ENCODE results near the gene ODAM.
"Not testable (repeated sequence)": the region's sequence is repeated elsewhere in the genome, so short reads cannot be mapped to it uniquely, and the experiment has no call there.

The ODAM gene, protein sequence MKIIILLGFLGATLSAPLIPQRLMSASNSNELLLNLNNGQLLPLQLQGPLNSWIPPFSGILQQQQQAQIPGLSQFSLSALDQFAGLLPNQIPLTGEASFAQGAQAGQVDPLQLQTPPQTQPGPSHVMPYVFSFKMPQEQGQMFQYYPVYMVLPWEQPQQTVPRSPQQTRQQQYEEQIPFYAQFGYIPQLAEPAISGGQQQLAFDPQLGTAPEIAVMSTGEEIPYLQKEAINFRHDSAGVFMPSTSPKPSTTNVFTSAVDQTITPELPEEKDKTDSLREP

DNA sequence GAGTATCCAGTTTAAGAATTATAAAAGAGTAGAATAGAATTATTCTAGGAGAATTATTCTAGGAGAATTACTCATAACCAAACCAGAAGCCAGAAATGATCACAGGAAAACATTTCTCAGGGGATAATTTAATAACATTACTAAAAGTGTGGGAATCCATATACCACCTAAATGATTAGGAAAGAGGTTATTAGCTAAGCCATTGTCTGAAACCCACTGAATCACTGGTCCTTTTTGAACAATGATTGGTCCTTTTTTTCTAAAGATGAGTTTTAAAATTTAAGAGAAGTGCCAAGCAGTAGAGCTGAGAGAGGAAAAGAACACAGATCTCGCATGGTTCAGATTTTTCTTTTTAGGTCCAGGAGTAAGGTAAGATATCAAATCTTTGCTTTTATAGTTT is at the start of gene ODAM:
ODAM (plus strand) TSS at position 301 of the 400 bp plus-strand sequence. CDS start 819 bp downstream, outside the sequence.
- DNase-seq (ENCODE audit: low read depth in 2 of 2) = no peak

DNA sequence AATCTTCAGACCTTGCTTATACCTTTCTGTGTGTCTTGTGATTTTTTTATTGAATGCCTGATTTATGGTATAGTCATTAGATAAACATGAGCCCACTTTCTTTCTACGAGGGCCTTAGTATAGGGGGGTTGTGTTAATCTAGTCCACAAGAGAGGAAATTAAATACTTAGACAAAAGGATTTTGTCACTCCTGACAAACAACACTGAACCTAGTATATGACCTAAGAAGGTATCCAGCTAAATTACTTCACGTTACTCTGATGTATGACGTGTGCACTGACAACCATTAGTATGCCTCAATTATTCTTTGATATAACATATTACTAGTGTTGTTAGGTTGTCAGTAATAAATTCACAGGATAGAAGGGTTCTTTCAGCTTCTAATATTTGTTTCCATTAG is 44.3 kb upstream of the ODAM start:
- no peak for DNase-seq (ENCODE audit: low read depth in 2 of 2)

DNA sequence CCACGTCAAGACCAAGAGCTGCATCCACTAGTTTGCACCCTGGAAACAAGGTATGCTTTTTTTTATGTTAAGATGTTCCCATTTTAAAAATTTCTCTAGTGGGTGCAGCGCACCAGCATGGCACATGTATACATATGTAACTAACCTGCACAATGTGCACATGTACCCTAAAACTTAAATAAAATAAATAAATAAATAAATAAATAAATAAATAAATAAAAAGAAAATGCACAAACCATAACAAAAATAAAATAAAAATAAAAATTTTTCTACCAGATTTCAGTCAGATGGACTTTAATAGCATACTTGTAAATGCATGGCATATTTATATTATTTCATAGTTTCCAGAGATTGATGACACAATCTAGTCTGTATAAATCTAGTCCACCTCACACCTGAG is 43.4 kb upstream of the ODAM start:
- no peak for DNase-seq (ENCODE audit: low read depth in 2 of 2)

DNA sequence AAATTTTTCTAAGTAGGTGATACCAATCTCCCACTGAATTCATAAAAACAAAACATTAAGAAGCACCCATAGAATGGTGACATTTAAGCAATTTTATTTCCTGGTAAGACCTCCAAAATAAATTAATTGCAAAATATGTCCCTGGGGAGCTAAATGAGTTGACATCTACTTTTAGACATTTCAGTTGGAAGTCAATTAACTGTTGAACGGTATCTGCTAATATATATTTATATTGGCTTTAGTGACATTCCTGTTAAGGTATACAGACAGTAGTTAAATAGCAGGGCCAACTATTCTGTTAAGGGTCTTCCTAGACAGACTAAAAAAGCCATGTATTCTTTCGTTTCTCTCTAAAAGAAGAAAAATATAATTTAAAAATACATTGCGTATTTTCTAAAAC is 41.6 kb upstream of the ODAM start, which contains the start of gene PRR27:
PRR27 (plus strand) TSS at position 301 of the 400 bp plus-strand sequence. CDS start 139 bp downstream, outside the sequence.
- DNase-seq (ENCODE audit: low read depth in 2 of 2) = no peak

DNA sequence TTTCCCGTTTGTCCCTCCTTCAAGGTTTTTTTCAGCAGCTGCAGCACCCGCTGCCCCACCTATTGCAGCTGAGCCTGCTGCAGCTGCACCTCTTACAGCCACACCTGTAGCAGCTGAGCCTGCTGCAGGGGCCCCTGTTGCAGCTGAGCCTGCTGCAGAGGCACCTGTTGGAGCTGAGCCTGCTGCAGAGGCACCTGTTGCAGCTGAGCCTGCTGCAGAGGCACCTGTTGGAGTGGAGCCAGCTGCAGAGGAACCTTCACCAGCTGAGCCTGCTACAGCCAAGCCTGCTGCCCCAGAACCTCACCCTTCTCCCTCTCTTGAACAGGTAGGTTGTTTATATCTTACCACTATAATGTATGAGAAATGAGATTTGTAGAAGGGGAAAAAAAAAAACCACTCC is 36.9 kb upstream of the ODAM start:
- DNase-seq (ENCODE audit: low read depth in 2 of 2) = no peak

DNA sequence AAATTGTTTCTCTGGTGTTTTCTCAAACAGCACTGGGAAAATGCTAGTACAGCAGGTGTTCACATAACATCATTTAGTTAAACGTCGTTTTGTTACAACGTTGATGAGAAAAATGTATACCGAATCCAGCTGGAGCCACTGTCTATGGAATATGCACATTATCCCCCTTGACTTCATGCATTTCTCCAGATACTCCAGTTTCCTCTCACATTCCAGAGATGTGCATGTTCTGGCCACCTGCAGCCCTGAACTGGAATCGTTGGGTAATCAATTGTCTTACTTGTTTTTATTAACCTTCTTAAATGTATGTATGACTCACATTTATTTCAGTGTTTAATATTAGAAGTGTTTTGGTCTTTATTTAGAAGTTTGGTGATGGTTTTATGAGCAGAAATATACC is 18.4 kb upstream of the ODAM start:
- no peak for DNase-seq (ENCODE audit: low read depth in 2 of 2)

DNA sequence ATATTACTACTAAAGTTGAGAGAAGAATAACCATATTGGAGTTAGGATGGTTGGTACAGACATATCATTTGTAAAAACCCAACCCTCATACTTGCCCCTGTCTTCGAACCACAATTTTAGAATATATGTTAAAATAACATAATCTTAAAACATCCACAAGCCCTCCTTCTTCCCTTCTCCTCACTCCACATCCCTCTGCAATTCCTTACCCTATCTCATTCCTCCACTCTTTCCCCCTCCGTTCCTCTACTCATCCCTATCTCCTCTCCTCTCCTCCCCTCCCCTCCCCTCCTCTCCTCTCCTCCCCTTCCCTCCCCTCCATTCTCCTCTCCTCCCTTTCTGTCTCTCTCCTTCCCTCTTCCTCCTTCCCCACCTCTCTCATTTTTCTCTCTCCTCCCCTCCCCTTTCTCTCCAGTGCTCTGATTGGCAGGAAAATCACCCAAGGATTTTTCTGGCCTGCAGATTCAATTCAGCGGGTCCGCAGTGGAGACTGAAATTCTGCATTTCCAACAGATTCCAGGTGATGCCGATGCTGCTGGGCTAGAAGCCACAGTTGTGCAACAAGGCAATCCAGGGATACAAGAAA is 17.4 kb upstream of the ODAM start:
- DNase-seq (ENCODE audit: low read depth in 2 of 2) = no peak

DNA sequence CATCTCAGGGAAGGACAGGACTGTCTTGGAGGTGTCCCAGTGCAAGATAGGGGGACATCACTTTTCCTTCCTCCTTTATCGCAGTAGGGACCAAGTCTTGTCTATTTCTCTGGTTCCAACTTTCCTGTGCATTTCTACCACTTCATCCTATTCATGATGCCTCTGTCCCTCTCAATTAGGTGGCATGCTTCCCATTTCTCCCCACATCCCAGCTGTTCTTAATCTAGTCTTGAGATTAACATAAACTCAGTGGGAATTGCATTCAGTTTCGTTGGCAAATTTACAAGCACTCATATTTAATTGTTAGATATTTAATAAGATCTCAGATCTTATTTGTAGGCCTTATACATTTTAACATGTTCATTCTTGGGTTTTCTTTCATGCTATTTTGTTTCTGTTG is 15.7 kb upstream of the ODAM start:
- no peak for DNase-seq (ENCODE audit: low read depth in 2 of 2)

DNA sequence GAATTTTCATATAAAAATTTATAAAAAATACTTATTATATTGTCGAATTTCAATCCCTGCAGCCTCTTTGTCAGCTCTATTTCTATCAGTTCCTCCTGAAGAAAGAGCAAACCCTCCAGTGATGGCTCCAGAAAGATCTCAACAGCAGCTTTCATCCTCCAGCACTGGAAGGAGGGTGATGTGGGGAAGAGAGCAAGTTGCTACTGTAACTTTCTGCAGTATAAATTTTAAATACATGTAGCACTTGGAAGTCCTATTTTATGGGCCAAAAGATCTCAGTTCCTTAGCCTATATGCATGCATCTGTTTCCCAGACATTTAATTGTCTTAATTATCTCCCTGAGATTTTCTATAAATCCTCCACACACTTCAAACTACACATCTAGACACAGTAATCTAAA is 13.7 kb upstream of the ODAM start:
- DNase-seq (ENCODE audit: low read depth in 2 of 2) = no peak

DNA sequence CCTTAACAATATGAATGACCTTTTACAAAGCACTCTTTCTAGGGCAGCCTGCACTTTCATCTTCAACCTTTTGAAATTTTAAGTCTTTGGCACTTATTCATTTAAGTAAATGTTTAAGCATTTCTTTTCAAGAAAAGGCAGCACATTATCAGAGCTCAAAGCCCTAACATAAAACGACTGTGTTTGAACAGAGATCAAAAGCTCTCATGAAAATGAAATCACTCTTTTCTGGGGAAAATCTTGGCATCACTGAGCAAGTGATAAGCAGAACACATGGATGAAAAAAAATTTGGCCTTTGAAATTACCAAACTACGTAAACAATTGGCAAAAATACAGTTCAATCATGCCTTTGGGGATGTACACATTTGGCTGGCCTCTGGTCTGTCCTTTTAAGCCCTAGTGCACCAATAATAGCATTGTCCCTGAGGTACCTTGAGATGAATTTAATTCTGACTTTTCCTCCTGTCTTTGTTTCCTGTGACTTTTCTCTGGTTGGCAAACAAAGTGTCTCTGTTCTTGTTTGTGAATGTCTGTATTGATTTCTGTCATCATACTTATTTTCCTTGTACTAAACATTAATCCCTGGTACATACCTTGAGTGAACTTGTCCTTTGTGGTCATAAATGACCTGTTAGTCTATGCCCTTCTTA is 12.9 kb upstream of the ODAM start:
- DNase-seq (ENCODE audit: low read depth in 2 of 2) = no peak

DNA sequence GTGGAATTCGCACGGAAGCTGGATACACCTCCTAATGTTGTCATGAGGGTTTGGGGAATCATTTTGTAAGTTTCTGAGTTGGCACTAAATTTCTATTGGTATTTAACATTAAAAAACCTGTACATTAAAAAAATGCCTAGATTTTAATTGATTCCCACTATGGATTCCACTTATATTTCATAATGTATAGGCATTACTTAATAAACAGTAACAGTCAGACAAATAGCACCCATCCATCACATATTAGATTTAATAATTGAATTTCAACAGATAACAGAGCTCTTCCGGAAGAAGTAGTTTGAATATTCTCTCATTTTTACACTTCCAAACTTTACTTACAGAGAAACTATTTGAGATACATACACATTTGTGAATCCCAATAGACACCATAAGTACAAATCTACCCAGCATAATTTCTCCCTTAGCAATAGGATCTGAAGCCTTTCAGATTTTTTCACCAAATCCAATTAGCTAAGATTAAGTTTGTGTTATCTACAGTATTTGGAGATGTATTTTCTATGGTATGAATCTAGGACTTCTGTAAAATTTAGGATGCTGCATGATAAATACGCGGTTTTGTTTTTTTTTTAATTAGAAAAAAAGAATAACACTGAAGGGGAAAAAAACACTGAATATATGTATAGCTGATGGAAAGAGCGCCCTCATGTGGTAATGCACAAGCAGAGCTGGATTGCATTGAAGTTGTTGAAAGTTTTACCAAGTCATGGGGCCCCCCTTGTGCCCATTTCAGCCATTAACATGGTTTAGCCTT is 12.2 kb upstream of the ODAM start:
- DNase-seq (ENCODE audit: low read depth in 2 of 2) = no peak

DNA sequence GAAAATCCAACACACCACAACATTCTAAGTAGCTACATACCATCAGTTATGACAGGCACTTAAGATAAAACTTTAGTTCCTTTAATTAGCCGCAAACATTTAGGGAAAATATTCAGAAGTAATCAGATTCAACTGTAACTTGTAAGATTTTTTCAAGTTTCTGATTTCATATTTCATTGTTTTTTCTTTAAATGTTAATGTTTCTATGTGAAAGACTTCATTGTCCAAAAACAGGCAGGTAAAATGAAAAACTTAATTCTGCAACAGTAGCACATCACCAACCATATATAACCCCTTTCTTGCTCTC is 11.6 kb upstream of the ODAM start:
- no peak for DNase-seq (ENCODE audit: low read depth in 2 of 2)

DNA sequence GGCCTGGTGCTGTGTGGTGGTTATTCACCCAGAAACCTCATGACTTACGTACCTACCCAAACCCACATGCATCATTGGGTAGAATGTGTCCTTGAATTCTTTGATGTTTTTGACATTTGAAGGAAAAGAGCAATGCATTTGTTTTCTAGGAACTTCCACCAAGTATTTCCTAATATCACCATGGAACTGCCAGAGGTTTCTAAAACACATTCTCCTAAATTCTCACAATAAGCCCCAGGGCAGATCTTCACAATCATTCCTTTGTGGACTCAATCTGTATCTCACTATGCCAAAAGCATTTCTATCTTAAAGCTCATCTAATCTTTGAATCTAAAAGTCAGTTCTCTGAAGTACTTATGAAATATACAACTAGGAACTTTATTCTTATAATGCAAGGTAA is 8.3 kb upstream of the ODAM start:
- no peak for DNase-seq (ENCODE audit: low read depth in 2 of 2)

DNA sequence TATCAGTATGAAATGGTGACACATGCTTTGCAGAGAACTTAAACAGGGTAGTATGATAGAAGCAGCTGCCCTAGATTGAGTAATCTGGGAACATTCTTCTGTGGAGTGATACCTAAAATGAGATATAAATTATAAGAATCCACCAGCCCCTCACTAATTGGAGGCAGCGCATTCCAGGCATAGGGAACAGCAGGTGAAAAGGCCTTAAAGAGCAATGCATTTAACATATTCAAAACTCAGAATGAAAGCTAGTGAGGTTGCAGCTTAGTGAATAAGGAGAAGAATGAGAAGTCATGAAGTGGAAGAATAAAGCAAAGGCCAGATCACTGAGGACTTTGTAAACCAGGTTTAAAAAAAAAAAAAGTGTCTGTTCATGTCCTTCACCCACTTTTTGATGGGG is 4.9 kb upstream of the ODAM start:
- no peak for DNase-seq (ENCODE audit: low read depth in 2 of 2)

DNA sequence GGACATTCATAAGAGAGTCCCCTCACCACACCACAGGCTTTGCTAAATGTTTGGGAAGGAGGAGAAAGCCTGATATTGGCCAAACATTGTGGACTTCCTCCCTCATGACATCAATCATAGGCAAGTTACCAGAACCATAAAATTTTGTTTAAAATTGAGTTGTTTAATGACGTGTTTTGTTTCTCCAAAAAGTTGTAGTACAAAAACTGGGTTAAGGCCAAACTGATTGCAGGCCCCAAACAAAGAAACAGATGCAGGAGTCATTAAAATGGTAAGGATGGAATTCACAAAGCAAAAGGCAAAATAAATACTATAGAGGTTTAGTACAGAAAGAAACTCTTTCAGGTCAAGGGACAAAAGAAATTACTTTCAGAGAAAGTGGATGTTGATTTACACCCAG is 3.9 kb upstream of the ODAM start:
- no peak for DNase-seq (ENCODE audit: low read depth in 2 of 2)

DNA sequence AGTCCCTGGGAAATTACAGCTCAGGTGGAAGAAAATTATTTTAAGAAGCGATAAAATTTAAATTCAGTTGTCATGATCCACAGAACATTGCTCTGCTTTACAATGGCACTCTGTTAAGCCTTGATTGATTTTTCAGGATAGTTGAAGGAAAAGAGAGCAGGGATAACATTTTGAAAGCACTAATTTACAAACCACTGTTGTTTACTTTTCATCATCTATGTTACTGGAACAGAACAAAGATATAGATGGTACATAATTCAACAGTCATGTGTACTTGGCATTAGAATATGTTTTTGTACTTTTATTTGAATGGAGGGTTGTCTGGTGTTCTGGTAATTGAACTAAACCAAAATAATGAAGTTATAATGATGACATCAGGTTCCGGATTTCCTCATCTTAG is 2.6 kb upstream of the ODAM start:
- no peak for DNase-seq (ENCODE audit: low read depth in 2 of 2)

DNA sequence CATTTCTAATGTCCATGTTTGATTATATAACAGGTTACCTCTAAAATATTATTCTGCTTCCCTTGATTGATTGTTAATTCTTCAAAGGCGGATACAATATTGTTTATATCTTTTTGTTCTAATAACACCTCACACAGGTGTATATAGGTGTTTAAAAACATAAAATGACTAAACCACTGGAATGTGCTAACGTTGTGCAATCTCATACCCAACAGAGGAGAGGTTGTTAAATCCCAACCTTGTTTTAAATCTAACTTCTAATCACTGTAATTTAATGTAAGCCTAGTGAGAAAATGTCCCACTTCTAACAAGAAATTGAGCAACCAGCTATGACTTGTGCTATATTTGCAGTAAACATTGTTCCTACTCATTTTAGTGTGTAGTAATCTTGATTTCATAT is 1.3 kb downstream of the ODAM start:
- no peak for DNase-seq (ENCODE audit: low read depth in 2 of 2)

DNA sequence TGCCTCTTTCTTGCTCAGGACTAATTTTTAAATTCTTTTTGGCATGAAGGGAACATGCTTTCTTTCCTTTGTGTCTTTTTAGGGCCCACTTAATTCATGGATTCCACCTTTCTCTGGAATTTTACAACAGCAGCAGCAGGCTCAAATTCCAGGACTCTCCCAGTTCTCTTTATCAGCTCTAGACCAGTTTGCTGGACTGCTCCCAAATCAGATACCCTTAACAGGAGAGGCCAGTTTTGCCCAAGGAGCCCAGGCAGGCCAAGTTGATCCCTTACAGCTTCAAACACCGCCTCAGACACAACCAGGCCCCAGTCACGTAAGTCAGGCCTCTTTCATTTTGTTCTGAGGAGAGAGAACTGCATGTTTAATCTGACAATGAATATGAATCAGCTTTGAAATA is 2.3 kb downstream of the ODAM start:
- no peak for DNase-seq (ENCODE audit: low read depth in 2 of 2)

DNA sequence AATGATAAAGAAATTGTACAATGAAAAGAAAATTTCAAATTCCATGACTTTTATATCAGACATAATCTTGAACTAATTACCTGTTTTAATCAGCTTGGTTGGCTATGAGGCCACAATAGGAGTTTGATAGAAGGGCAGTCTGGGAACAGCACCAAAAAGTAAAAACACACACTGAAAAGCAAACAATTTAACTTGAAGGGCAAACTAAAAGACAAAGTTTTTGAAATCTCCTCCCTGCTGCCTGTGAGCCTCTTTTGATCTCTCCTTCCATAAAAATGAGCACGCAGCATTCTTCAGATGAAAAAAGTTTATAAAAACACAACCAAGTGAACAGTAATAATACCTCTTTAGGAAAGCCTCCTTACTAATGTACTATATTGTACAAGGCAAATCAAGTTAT is 8.1 kb downstream of the ODAM start:
- no peak for DNase-seq (ENCODE audit: low read depth in 2 of 2)

DNA sequence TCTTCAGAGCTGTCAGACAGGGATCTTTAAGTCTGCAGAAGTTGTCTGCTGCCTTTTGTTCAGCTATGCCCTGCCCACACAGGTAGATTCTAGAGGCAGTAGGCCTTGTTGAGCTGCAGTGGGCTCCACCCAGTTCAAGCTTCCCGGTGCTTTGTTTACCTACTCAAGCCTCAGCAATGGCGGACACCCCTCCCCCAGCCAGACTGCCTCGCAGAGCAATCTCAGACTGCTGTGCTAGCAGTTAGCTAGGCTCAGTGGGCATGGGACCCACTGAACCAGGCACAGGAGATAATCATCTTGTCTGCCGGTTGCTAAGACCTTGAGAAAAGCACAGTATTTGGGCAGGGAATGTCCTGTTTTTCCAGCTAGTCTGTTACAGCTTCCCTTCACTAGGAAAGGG is 17.2 kb downstream of the ODAM start:
- not testable (repeated sequence) for DNase-seq (ENCODE audit: low read depth in 2 of 2)

DNA sequence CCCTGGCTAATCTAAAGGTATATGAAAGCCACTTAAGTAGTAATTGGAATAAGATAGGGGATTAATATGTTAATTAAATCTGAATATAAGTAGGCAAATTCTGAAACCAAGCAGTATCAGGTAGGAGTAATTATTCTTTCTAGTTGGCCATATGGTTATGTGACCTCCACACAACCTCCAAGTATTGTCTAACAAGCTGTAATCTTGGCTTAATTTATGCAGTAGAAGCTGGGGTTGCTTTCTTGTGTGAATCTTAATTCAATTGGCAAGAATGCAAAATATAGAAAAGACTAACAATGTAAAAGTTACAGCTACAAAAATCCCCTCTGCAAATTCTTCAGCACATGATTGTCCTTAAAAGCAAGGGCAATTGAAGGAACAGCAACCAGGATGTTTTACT is 20.6 kb downstream of the ODAM start:
- not testable (repeated sequence) for DNase-seq (ENCODE audit: low read depth in 2 of 2)

DNA sequence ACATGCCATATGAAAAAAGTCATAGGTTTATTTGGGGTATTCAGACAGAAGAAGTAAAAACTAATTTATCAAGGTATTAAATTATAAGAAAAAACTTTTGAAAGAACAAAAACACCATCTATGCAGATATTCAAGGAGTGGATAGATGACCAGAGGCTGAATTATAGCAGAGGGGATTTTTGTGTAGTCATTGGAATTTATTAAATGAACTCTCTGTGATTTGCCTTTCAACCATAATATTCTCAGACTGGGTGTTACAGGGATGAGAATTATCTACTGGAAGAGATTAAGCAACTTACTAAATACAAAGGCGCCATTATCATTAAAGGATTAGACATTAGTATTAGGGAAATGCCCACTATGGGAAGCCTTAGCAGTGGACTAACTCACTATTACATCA is 21.0 kb downstream of the ODAM start:
- not testable (repeated sequence) for DNase-seq (ENCODE audit: low read depth in 2 of 2)

DNA sequence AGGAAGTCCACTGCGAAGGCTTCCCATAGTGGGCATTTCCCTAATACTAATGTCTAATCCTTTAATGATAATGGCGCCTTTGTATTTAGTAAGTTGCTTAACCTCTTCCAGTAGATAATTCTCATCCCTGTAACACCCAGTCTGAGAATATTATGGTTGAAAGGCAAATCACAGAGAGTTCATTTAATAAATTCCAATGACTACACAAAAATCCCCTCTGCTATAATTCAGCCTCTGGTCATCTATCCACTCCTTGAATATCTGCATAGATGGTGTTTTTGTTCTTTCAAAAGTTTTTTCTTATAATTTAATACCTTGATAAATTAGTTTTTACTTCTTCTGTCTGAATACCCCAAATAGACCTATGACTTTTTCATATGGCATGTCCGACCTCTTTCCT is 25.9 kb downstream of the ODAM start:
- DNase-seq (ENCODE audit: low read depth in 2 of 2) = not testable (repeated sequence)
